BE2C (cell line): ENCODE results near the gene SIK2.

Experiments
- DNase-seq: peaks from one replicate; pipeline ENCODE4 v3.0.0-alpha.2; 2020
- H3K27me3 ChIP-seq: fragments of 250-450 bp; sonication (Bioruptor Pico); 2 replicates; pipeline ENCODE4 v1.5.1; 2020; ENCODE audit warnings: mild to moderate bottlenecking
- H3K36me3 ChIP-seq: fragments of 250-450 bp; sonication (Bioruptor Pico); 2 replicates; pipeline ENCODE4 v1.5.1; 2020; ENCODE audit warnings: mild to moderate bottlenecking
- H3K4me1 ChIP-seq: fragments of 250-450 bp; sonication (Bioruptor Pico); 2 replicates; pipeline ENCODE4 v1.5.1; 2020
- H3K4me3 ChIP-seq: 2 replicates; pipeline ENCODE4 v1.5.1; 2011; ENCODE audit warnings: low read depth, low read length
- H3K9me3 ChIP-seq: fragments of 250-450 bp; sonication (Bioruptor Pico); 2 replicates; pipeline ENCODE4 v1.5.1; 2020
- CTCF ChIP-seq: IDR thresholded peaks from 2 replicates; pipeline ENCODE4 v1.5.1; 2012; ENCODE audit warnings: mild to moderate bottlenecking, low read depth, low read length

SIK2 gene

DNA sequence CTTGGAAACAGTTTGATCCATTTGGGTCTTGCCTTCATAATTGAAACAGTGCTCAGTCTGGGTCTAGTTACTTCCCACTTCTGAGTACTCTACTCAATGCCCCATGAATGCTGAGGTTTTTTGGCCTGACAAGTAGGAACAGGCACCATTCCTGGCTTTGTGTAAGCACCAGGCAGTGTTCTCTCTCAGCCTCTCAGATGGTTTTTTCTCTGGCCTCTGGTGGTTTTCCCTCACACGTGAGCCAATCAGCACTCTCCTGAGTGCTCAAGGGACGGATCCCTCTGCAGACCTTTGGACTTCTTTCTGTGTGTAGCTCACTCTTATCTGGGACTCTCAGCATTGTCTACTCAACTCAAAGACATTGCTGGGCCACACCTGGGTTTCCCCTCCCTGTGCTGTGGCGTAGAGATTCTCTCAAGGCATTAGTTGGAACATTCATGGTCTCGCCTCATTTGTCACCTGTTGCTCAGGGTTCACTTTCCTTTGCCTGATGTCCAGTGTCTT lies 21.3 kb downstream of the SIK2 start:
- TF ChIP-seq CTCF: no peak
- H3K36me3 ChIP-seq: 0 out of 2 replicates have a peak, but pooled peaks cover 4% of the 10 kb centered on the region
- 0 out of 2 replicates have a peak, but pooled peaks cover 3% of the 10 kb centered on the region for H3K4me1 ChIP-seq
- no peaks in the 10 kb centered on the region for H3K9me3 ChIP-seq
- no peak for DNase-seq
- H3K4me3 ChIP-seq: no peak overlapping the region
- H3K27me3 ChIP-seq: no peaks in the 10 kb centered on the region

DNA sequence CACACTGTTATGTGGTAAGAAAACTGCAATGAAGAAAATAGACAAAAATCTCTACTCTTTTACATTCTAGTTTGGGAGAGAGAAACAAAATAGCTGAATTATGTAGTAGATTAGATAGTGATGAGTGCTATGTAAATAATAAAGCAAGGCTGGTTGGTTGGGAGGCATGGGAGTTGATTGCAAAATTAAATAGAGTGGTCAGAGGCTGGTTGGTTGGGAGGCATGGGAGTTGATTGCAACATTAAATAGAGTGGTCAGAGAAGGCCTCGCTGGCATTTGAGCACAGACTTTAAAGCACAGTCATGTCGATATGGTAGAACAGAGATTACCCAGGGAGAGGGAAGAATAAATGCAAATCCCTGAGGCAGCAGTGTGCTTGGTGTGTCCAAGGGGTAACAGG lies 22.4 kb downstream of the SIK2 start:
- Histone ChIP-seq H3K9me3 (no peaks in the 10 kb centered on the region), H3K27me3 (no peaks in the 10 kb centered on the region), H3K4me3 (no peak overlapping the region), H3K36me3 (0 out of 2 replicates have a peak, but pooled peaks cover 4% of the 10 kb centered on the region), H3K4me1 (peaks cover 3% of the 10 kb centered on the region; the same call in 1 of the 2 replicates)
- TF ChIP-seq CTCF: no peak
- DNase-seq: no peak

DNA sequence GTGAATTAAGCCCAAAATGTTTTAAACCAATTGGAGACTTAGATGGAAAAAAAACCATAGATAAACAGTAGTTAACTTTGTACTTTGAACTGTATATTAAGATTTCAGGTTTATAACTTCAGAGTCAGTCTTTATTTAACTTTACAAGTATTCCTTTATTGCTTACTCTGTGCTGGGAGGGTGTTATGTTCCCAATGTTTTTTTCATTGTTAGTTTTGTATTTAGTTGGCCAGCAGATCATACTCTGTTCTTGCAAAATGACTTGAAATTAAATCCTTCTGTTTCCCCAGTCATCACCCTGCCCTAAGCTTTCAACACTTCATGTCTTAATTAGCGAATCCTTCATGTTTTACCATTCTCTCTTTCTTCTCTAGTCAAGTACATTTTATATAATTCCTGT lies 25.3 kb downstream of the SIK2 start:
- H3K4me3 ChIP-seq: no peak overlapping the region
- no peaks in the 10 kb centered on the region for H3K36me3 ChIP-seq
- no peaks in the 10 kb centered on the region for H3K9me3 ChIP-seq
- H3K4me1 ChIP-seq: peaks cover 23% of the 10 kb centered on the region
- no peaks in the 10 kb centered on the region for H3K27me3 ChIP-seq
- DNase-seq: no peak
- TF ChIP-seq CTCF: no peak

DNA sequence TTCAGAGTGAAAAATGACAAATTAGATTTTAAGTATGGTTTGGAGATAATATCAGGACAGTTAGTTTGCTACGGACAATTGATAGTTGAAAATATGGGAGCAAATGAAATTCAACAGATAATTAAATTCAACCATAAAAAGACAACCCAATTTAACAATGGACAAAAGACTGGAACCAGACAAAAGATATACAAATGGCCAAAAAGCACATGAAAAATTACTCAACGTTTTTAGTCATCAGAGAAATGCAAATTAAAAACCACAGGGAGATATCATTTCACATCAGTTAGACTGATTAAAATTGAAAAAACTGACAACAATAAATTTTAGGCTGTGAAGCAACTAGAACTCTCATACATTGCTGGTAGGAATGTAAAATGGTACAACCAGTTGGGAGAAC lies 27.2 kb downstream of the SIK2 start:
- Histone ChIP-seq H3K4me3 (no peak overlapping the region), H3K9me3 (no peaks in the 10 kb centered on the region), H3K4me1 (peaks cover 38% of the 10 kb centered on the region), H3K27me3 (no peaks in the 10 kb centered on the region), H3K36me3 (no peaks in the 10 kb centered on the region)
- TF ChIP-seq CTCF: no peak
- no peak for DNase-seq

GRCh38 chr11:111631024-111631665 lies 28.9 kb downstream of the SIK2 start:
- Histone ChIP-seq H3K4me1 (peaks cover 47% of the 10 kb centered on the region), H3K4me3 (no peak overlapping the region), H3K36me3 (no peaks in the 10 kb centered on the region), H3K27me3 (no peaks in the 10 kb centered on the region), H3K9me3 (no peaks in the 10 kb centered on the region)
- no peak for TF ChIP-seq CTCF
- no peak for DNase-seq

DNA sequence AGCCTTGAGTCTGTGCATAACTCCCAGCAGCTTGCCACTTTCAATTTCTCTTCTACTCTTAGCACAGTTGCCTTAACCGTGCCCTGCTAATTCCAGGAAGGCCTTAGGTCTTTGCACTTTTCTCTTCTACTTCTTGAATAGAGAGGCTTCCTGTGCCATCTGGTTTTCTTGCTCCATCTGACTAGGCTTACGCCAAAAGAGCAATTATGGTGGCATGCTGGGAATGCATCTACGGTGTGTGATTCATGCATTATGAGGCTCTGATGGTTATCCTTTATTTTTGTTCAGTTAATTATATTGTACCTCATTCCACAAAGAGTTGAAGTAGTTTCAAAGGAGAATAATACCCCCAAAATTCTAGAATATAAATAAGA lies 29.4 kb downstream of the SIK2 start:
- H3K4me1 ChIP-seq: peaks cover 48% of the 10 kb centered on the region
- no peaks in the 10 kb centered on the region for H3K36me3 ChIP-seq
- no peaks in the 10 kb centered on the region for H3K27me3 ChIP-seq
- peak; percentile 56 for DNase-seq
- H3K9me3 ChIP-seq: no peaks in the 10 kb centered on the region
- no peak overlapping the region for H3K4me3 ChIP-seq
- no peak for TF ChIP-seq CTCF
